ENCODE measurements around the gene LAMC1.

Gene LAMC1

GRCh38 chr1:183079712-183080388 lies 56.6 kb downstream of the LAMC1 start:
- DNase-seq (ENCODE audit: low read depth in 4 of 4, low spot score in 1 of 4) = no peak

DNA sequence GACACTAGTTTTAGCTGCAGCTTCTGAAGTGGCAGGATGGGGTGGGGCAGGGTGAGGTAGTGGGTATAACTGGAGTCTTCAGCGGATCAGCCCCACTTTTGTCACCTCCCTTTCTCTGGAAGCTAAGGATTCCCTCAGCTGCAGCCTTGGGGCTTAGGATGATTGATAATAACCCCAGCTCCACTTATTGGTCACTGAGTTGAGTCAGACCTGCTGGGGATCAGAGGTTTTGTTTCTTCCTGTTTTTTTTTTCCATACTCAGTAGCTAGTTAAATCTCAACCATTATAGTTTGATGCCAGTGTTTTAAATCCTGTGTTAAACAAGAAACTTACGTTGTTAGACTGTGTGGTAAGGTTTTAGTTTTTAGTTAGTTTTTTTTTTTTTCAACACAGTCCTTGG lies 57.2 kb downstream of the LAMC1 start:
- no peak for DNase-seq (ENCODE audit: low read depth in 4 of 4, low spot score in 1 of 4)

DNA sequence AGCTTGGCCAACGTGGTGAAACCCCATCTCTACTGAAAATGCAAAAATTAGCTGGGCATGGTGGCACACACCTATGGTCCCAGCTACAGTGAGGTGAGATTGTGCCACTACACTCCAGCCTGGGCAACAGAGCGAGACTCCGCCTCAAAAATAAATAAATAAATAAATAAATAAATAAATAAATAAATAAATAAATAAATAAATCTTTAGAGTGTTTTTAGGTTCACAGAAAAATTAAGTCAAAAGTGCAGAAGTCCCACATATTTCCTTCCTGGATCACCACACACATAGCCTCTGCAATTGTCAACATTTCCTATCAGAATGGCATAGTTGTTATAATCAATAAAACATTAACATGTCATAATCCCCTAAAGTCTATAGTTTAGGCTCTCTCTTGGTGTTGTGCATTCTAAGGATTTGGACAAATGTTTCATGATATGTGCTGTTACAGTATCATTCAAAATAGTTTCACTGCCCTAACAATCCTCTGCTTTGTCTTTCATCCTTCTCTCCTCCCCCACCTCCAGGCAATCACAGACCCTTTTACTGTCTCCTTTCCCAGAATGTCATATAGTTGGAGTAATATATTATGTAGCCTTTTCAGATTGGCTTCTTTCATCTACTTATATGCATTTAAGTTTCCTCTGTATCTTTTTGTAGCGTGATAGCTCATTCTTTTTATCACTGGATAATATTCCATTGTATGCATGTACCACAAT lies 58.3 kb downstream of the LAMC1 start:
- no peak for DNase-seq (ENCODE audit: low read depth in 4 of 4, low spot score in 1 of 4)

- no peak for DNase-seq (ENCODE audit: low read depth in 4 of 4, low spot score in 1 of 4)
Observed at GRCh38 chr1:183082650-183083049, 59.4 kb downstream of the LAMC1 start.

- DNase-seq (ENCODE audit: low read depth in 4 of 4, low spot score in 1 of 4) = no peak
Observed at GRCh38 chr1:183087001-183087400, 63.8 kb downstream of the LAMC1 start.

- no peak for DNase-seq (ENCODE audit: low read depth in 4 of 4, low spot score in 1 of 4)
Observed at GRCh38 chr1:183089025-183089639, 65.9 kb downstream of the LAMC1 start.

- DNase-seq (ENCODE audit: low read depth in 4 of 4, low spot score in 1 of 4) = no peak
Observed at GRCh38 chr1:183090391-183091006, 67.3 kb downstream of the LAMC1 start.

DNA sequence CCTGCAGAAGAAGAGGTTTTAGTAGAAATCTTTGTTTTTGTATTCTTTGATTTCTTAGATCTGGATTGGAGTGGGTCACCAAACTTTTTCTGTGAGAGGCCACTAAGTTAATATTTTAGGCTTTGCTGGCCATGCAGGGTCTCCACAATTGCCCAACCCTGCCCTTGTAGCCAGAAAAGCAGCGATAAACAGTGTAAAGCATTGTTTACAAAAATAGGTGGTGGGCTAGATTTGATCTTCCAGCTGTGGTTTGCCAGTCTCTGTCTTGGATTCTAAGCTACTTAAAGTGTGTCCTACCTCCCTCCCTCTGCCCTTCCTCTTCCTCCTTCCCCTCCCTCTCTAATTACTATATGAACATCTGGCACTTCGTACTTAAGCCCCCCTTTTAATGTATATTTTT lies 68.0 kb downstream of the LAMC1 start:
- DNase-seq (ENCODE audit: low read depth in 4 of 4, low spot score in 1 of 4) = no peak

DNA sequence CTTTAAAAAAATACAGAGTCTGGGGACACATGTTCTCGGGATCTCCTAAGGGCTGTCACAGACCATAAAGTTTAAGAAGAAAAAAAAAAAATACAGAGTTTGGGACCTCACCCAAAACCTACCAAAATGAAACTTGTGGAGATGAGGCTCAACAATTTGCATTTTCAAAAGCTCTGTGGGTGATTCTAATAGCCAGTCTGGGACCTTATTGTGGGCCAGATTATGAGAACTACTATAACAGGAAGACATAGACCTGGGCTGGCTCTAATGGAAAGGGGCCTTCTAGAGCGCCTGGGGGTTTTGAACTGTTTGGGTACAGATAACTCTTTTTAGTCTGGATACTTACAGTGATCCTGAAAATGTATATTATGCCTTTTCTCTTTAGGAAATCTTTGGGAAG lies 69.1 kb downstream of the LAMC1 start:
- no peak for DNase-seq (ENCODE audit: low read depth in 4 of 4, low spot score in 1 of 4)

GRCh38 chr1:183093066-183093668 lies 69.9 kb downstream of the LAMC1 start:
- DNase-seq (ENCODE audit: low read depth in 4 of 4, low spot score in 1 of 4) = no peak

- no peak for DNase-seq (ENCODE audit: low read depth in 4 of 4, low spot score in 1 of 4)
Observed at GRCh38 chr1:183093786-183094298, 70.6 kb downstream of the LAMC1 start.

GRCh38 chr1:183094351-183094750 lies 71.1 kb downstream of the LAMC1 start:
- DNase-seq (ENCODE audit: low read depth in 4 of 4, low spot score in 1 of 4) = no peak

GRCh38 chr1:183096351-183096750 lies 73.1 kb downstream of the LAMC1 start:
- no peak for DNase-seq (ENCODE audit: low read depth in 4 of 4, low spot score in 1 of 4)

DNA sequence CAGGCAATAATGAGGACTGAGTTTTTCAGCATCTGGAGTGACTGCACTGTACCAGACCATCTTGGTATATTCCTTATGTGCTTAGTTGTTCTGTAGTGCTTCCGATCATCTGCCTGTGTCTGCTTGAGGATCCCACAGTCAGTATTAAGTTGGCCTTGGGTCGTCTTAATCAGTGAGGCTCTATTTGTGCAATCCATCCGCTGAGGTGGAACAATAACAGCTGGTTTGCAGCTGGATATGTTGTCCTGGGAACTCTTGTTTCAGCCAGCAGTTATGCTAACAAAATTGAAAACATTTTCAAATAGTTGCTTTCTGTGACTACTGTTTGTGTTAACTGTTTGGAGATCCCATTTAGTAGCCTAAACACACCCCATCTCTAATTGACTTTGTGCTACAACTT lies 73.7 kb downstream of the LAMC1 start:
- DNase-seq (ENCODE audit: low read depth in 4 of 4, low spot score in 1 of 4) = no peak

DNA sequence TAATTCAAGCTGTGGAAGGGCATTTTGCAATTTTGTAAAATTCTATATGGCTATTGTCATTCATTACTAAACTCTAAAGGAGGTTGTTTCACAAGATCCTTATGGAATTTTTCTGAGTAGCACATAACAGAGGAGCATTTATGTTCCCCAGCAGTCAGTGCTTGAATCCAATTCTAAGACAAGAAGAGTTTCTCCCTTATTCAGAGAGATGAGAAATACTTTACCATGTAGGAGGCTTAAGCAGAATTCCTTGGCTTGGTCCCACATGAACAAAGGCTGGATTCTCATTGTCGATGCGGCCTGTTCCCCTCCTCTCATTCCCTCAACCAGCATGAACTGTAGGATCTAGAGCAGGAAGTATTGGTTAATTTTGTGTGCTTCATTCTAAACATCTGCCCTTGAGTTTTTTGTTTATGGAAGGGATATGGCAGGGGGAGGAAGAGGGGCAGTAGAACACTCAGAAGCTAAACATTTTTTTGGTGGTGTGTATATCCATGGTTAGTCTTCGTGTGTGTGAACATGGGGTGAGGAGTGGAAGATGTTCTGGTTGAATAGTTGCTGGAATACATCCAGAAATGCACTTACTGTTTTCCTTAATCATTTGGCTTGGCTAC lies 74.3 kb downstream of the LAMC1 start:
- no peak for DNase-seq (ENCODE audit: low read depth in 4 of 4, low spot score in 1 of 4)

GRCh38 chr1:183098317-183098716 lies 75.1 kb downstream of the LAMC1 start:
- DNase-seq (ENCODE audit: low read depth in 4 of 4, low spot score in 1 of 4) = no peak

- no peak for DNase-seq (ENCODE audit: low read depth in 4 of 4, low spot score in 1 of 4)
Observed at GRCh38 chr1:183100361-183100974, 77.2 kb downstream of the LAMC1 start.

DNA sequence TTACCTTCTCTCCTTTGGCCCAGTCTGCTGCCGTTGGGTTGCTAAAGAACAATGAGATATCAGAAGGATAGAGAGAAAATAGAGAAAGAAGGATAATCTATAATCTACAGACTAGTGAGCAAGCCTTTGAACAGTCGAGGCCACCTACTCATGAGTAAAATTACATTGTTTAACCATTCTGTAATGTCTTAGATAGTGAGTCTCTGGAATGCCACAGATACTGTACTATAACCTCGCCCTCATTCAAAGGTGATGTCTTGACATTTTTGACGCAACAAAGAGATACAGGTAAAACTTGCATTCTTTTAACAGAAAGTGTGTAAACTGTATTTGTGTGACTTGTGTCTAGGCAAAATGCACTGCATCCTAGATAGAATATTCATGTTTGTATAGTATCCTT lies 77.9 kb downstream of the LAMC1 start:
- no peak for DNase-seq (ENCODE audit: low read depth in 4 of 4, low spot score in 1 of 4)

DNA sequence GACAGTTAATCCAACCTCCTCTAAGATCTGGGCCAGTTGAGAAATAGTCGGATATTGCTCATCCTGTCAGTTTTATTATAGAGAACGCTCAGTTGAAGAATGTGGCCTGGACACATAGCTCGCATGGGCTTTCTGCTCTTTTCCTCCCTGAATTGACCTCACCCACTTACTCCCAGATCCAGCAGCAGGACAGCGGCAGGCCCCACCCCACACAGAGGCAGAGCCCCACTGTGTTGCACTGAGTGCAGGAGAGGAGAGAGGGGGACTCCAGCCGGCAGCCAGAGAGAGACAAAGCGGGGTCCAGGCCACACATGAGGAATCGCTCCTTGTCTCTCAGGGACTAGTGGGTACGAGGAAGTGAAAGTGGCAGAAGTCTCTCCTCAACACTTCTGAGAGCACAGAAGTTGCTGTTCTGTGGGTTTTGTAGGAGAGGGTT lies 78.6 kb downstream of the LAMC1 start:
- no peak for DNase-seq (ENCODE audit: low read depth in 4 of 4, low spot score in 1 of 4)

GRCh38 chr1:183103147-183103546 lies 79.9 kb downstream of the LAMC1 start:
- no peak for DNase-seq (ENCODE audit: low read depth in 4 of 4, low spot score in 1 of 4)
